OCI-LY1 (cell line): Measurements from ENCODE around the gene TMIE.

Experiments used
- CTCF ChIP-seq: fragments of 200-600 bp; sonication (generic), shearing (Covaris generic); IDR thresholded peaks from 2 replicates; pipeline ENCODE4 v1.5.1; 2017; ENCODE audit warnings: mild to moderate bottlenecking, antibody characterized with exemption, low read length, moderate library complexity, mixed read lengths
- EZH2 ChIP-seq: fragments of 200-600 bp; sonication (generic), shearing (Covaris generic); IDR thresholded peaks from 2 replicates; pipeline ENCODE4 v1.8.0; 2017; ENCODE audit warnings: borderline replicate concordance, mixed run types, mild to moderate bottlenecking, antibody characterized with exemption, low read length, moderate library complexity, mixed read lengths

- TF ChIP-seq CTCF: no peak
- TF ChIP-seq EZH2: no peak
Measured at GRCh38 chr3:46694520-46694919, 6.7 kb upstream of the TMIE start.
